ENCODE data around the gene MYLK. TPM values are rescaled to one million over a fixed set of nuclear protein-coding genes. Genes with fewer than 3 reads are reported as not detected.

MYLK gene
- total RNA-seq, 1 donor from 2014 or later = 196 TPM

GRCh38 chr3:123660141-123660675, 223.9 kb downstream of the MYLK start:
- Histone ChIP-seq H3K4me3 (no peak overlapping the region), H3K36me3 (peaks cover 52 to 63% of the 10 kb centered on the region in 2 donors), H3K27me3 (no peaks in the 10 kb centered on the region), H3K9me3 (no peaks in the 10 kb centered on the region), H3K4me1 (peaks cover 33 to 62% of the 10 kb centered on the region in 2 donors), H3K27ac (peak overlapping the region; percentile 85 to 96)
- intact Hi-C loops (cut with DNase I) = no loop called here
- TF ChIP-seq CTCF (IDR thresholded peaks at IDR 0.05) = no peak
- DNase-seq (ENCODE audit: low spot score in 2 of 2) = no peak

- H3K4me1 ChIP-seq = peaks cover 34 to 72% of the 10 kb centered on the region in 2 donors
- H3K4me3 ChIP-seq = no peak overlapping the region
- H3K27ac ChIP-seq = peak overlapping the region; percentile 85 to 96
- TF ChIP-seq CTCF (IDR thresholded peaks at IDR 0.05) = no peak
- H3K36me3 ChIP-seq = peaks cover 43 to 60% of the 10 kb centered on the region in 2 donors
- intact Hi-C loops (cut with DNase I) = no loop called here
- no peaks in the 10 kb centered on the region for H3K27me3 ChIP-seq
- DNase-seq (ENCODE audit: low spot score in 2 of 2) = no peak
- no peaks in the 10 kb centered on the region for H3K9me3 ChIP-seq
These were observed 225.3 kb downstream of the MYLK start for GRCh38 chr3:123658852-123659206.

- Histone ChIP-seq H3K27ac (peak overlapping the region; percentile 85 to 96), H3K9me3 (no peaks in the 10 kb centered on the region), H3K4me3 (no peak overlapping the region), H3K4me1 (peaks cover 40 to 77% of the 10 kb centered on the region in 2 donors), H3K27me3 (no peaks in the 10 kb centered on the region), H3K36me3 (peaks cover 38 to 55% of the 10 kb centered on the region in 2 donors)
- no peak for TF ChIP-seq CTCF (IDR thresholded peaks at IDR 0.05)
- peak; percentile 53 to 94 for DNase-seq (ENCODE audit: low spot score in 2 of 2)
- intact Hi-C loops (cut with DNase I) = no loop called here
These were observed 225.8 kb downstream of the MYLK start for GRCh38 chr3:123658118-123658851.

- no peak for TF ChIP-seq CTCF (IDR thresholded peaks at IDR 0.05)
- H3K4me3 ChIP-seq = peak overlapping the region in 1 of 2 donors; percentile 3
- no peaks in the 10 kb centered on the region for H3K9me3 ChIP-seq
- H3K27me3 ChIP-seq = no peaks in the 10 kb centered on the region
- peaks cover 47 to 84% of the 10 kb centered on the region in 2 donors for H3K4me1 ChIP-seq
- DNase-seq (ENCODE audit: low spot score in 2 of 2) = no peak
- H3K27ac ChIP-seq = peak overlapping the region; percentile 85 to 96
- peaks cover 36 to 48% of the 10 kb centered on the region in 2 donors for H3K36me3 ChIP-seq
- intact Hi-C loops (cut with DNase I) = no loop called here
These were observed 226.6 kb downstream of the MYLK start for GRCh38 chr3:123657568-123657967.

- Histone ChIP-seq H3K9me3 (no peaks in the 10 kb centered on the region), H3K27ac (peak overlapping the region; percentile 85 to 96), H3K4me1 (peaks cover 47 to 86% of the 10 kb centered on the region in 2 donors), H3K4me3 (peak overlapping the region in 1 of 2 donors; percentile 3), H3K36me3 (peaks cover 33 to 45% of the 10 kb centered on the region in 2 donors), H3K27me3 (no peaks in the 10 kb centered on the region)
- no peak for TF ChIP-seq CTCF (IDR thresholded peaks at IDR 0.05)
- DNase-seq (ENCODE audit: low spot score in 2 of 2) = no peak
- intact Hi-C loops (cut with DNase I) = no loop called here
These were observed 227.0 kb downstream of the MYLK start for GRCh38 chr3:123657111-123657510.

Measured in ascending aorta (tissue), 2 donors.